HepG2 (cell line): Measurements from ENCODE around the gene IPPK. TPM values are rescaled to one million over a fixed set of nuclear protein-coding genes. Genes with fewer than 3 reads are reported as not detected.

Experiments used
- ELF4 ChIP-seq: sonication (generic); formaldehyde crosslinking; IDR thresholded peaks from 2 replicates; pipeline ENCODE4 v1.5.0; 2020; ENCODE audit warnings: missing genetic modification reagents, mild to moderate bottlenecking, moderate library complexity, borderline replicate concordance
- GABPA ChIP-seq, 2 experiments: IDR thresholded peaks; 2 replicates each; pipeline ENCODE4 v1.6.1; 2011 to 2016; ENCODE audit warnings: low read depth in 2 of 2, low read length in 1 of 2, missing biosample characterization in 1 of 2, missing genetic modification characterization in 1 of 2
- HMGA1 ChIP-seq: sonication (generic); formaldehyde crosslinking; conservative IDR thresholded peaks from 2 replicates; pipeline ENCODE4 v1.4.0; 2020; ENCODE audit warnings: missing genetic modification reagents
- HOXA3 ChIP-seq: sonication (generic); formaldehyde crosslinking; IDR thresholded peaks from 2 replicates; pipeline ENCODE4 v1.5.0; 2020; ENCODE audit warnings: missing genetic modification reagents
- KDM1A ChIP-seq: IDR thresholded peaks from 2 replicates; pipeline ENCODE4 v1.6.1; 2016; ENCODE audit warnings: missing compliant biosample characterization
- NR2C2 ChIP-seq: sonication (generic); formaldehyde crosslinking; IDR thresholded peaks from 2 replicates; pipeline ENCODE4 v1.4.0; 2020; ENCODE audit warnings: missing genetic modification reagents, mild to moderate bottlenecking, moderate library complexity, borderline replicate concordance
- POLR2AphosphoS5 ChIP-seq: IDR thresholded peaks from 2 replicates; pipeline ENCODE4 v1.6.1; 2012; ENCODE audit warnings: low read depth, low read length
- SNAPC2 ChIP-seq: sonication (generic); formaldehyde crosslinking; IDR thresholded peaks from 2 replicates; pipeline ENCODE4 v1.8.1; 2022; ENCODE audit warnings: mild to moderate bottlenecking, missing genetic modification reagents
- TEAD3 ChIP-seq: optimal IDR thresholded peaks from 2 replicates; pipeline ENCODE3; 2016; ENCODE audit warnings: borderline replicate concordance
- TP53 ChIP-seq: sonication (generic); formaldehyde crosslinking; conservative IDR thresholded peaks from 2 replicates; pipeline ENCODE4 v1.4.0; 2020; ENCODE audit warnings: missing genetic modification reagents
- ZMYM3 ChIP-seq: sonication (generic); formaldehyde crosslinking; IDR thresholded peaks from 2 replicates; pipeline ENCODE4 v1.5.1; 2020; ENCODE audit warnings: mild to moderate bottlenecking, missing genetic modification reagents
- ZNF572 ChIP-seq: sonication (generic); formaldehyde crosslinking; IDR thresholded peaks from 2 replicates; pipeline ENCODE4 v1.5.1; 2020; ENCODE audit warnings: mild to moderate bottlenecking, missing genetic modification reagents
- ZNF768 ChIP-seq: sonication (generic); formaldehyde crosslinking; IDR thresholded peaks from 2 replicates; pipeline ENCODE4 v1.4.0; 2020; ENCODE audit warnings: missing genetic modification reagents
- ZNF781 ChIP-seq: sonication (generic); formaldehyde crosslinking; IDR thresholded peaks from 2 replicates; pipeline ENCODE4 v1.5.1; 2020; ENCODE audit warnings: borderline replicate concordance, mild to moderate bottlenecking, missing genetic modification reagents; ENCODE audit errors: not compliant biosample characterization
- ZNF792 ChIP-seq: IDR thresholded peaks from 2 replicates; pipeline ENCODE4 v1.6.1; 2016
- polyA plus RNA-seq, 8 experiments: library from polyadenylated mRNA; depleted of rRNA in 3 of 8; stranded (reverse) in 7 of 8; unstranded in 1 of 8; fragments of >200 nt; fragmentation: Illumina TruSeq in 4 of 8; extraction: Trizol in 4 of 8; gene quantifications; 2 replicates each; pipeline versions ENCODE4 v1.2.1 to v1.2.3, GENCODE V29; 2011 to 2016; ENCODE audit warnings: low read depth in 4 of 8, missing spikeins in 1 of 8, mixed read lengths in 1 of 8; ENCODE audit not compliant: insufficient read depth in 1 of 8
- total RNA-seq, 5 experiments: library from RNA; depleted of rRNA; stranded (reverse); fragments of >200 nt; fragmentation: Illumina TruSeq; extraction: Trizol; gene quantifications; 2 replicates each; pipeline ENCODE4 v1.2.3, GENCODE V29; 2016; ENCODE audit warnings: low read depth in 1 of 5
- TF ChIP-seq, protein P1 (sequence below), 2 experiments: IDR thresholded peaks; 2 replicates each; pipeline ENCODE4 v1.6.1; 2011 to 2012; ENCODE audit warnings: low read length in 2 of 2, borderline replicate concordance in 1 of 2, low read depth in 1 of 2, mild to moderate bottlenecking in 1 of 2, moderate library complexity in 1 of 2
- TF ChIP-seq, protein P2 (sequence below): sonication (generic); formaldehyde crosslinking; IDR thresholded peaks from 2 replicates; pipeline ENCODE4 v1.4.0; 2020; ENCODE audit warnings: mild to moderate bottlenecking, missing genetic modification reagents
- TF ChIP-seq, protein P3 (sequence below): sonication (generic); formaldehyde crosslinking; IDR thresholded peaks from 2 replicates; pipeline ENCODE4 v1.8.1; 2023; ENCODE audit warnings: mild to moderate bottlenecking, missing genetic modification reagents

IPPK gene
- total and polyA plus RNA-seq, 2 of the 13 experiments (the other 11 are each of a cell fraction or from before 2014, with no cell fraction given), result 9.9 to 14.1 TPM

DNA sequence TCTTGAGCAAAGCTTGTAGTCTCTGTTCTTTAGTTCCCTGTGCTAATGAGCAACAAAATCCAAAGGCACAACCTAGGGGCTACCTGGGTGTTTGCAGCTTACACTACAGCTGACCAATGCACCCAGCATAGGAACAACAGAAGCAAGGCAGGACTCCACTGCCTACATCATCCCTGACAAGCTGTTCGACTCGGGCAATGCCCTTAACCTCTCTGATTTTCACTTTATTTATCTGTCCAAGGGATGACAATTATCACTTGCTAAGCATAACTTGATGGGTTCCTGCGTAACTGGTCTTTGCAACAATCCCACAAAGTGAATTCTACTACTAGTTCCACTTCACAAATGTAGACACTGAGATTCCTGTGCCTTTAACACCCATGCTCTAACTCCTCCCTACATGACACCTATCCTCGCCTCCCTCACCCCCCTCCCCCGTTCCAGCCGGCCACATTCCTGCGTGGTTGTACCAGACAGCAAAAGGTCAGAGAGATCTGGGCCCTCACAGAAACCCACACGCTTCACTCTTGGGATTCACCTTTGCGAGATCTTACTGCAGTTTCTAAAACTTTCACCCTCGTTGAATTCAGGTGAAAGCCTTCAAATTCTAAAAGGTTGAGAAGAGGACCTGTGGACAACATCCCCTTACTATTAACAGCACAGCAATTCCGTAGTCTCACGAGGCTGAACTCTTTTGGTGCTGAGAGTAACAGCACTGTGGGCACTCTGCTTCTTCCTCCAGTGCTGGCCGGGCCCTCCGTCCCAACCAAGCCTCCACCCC lies 995 bp downstream of the IPPK start (continued):
- TF ChIP-seq HOXA3 (CRISPR knock-in tag) (no peak), POLR2AphosphoS5 (peak; percentile 60), ZNF781 (CRISPR knock-in tag) (no peak), SNAPC2 (0 out of 2 replicates have a peak, but pooled peaks have one; percentile 36), GABPA (IDR thresholded peaks at IDR 0.05; ENCODE audit: low read depth, low read length) (no peak), GABPA (CRISPR knock-in tag; IDR thresholded peaks at IDR 0.05; ENCODE audit: low read depth) (peak; percentile 32; the same call in 1 of the 2 replicates), TP53 (CRISPR knock-in tag) (no peak), ZNF768 (peak; percentile 91), ZMYM3 (CRISPR knock-in tag) (peak; percentile 86), NR2C2 (no peak), HMGA1 (CRISPR knock-in tag) (no peak), ZNF792 (CRISPR knock-in tag) (no peak), ZNF572 (CRISPR knock-in tag) (no peak), ELF4 (no peak), KDM1A (CRISPR knock-in tag) (peak; percentile 62; the same call in 1 of the 2 replicates), TEAD3 (CRISPR knock-in tag) (peak; percentile 33)
- TF ChIP-seq, protein P1, sequence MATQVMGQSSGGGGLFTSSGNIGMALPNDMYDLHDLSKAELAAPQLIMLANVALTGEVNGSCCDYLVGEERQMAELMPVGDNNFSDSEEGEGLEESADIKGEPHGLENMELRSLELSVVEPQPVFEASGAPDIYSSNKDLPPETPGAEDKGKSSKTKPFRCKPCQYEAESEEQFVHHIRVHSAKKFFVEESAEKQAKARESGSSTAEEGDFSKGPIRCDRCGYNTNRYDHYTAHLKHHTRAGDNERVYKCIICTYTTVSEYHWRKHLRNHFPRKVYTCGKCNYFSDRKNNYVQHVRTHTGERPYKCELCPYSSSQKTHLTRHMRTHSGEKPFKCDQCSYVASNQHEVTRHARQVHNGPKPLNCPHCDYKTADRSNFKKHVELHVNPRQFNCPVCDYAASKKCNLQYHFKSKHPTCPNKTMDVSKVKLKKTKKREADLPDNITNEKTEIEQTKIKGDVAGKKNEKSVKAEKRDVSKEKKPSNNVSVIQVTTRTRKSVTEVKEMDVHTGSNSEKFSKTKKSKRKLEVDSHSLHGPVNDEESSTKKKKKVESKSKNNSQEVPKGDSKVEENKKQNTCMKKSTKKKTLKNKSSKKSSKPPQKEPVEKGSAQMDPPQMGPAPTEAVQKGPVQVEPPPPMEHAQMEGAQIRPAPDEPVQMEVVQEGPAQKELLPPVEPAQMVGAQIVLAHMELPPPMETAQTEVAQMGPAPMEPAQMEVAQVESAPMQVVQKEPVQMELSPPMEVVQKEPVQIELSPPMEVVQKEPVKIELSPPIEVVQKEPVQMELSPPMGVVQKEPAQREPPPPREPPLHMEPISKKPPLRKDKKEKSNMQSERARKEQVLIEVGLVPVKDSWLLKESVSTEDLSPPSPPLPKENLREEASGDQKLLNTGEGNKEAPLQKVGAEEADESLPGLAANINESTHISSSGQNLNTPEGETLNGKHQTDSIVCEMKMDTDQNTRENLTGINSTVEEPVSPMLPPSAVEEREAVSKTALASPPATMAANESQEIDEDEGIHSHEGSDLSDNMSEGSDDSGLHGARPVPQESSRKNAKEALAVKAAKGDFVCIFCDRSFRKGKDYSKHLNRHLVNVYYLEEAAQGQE (IDR thresholded peaks at IDR 0.05; ENCODE audit: borderline replicate concordance in 1 of 2, low read depth in 1 of 2, low read length in 2 of 2), result no peak
- TF ChIP-seq, protein P2, sequence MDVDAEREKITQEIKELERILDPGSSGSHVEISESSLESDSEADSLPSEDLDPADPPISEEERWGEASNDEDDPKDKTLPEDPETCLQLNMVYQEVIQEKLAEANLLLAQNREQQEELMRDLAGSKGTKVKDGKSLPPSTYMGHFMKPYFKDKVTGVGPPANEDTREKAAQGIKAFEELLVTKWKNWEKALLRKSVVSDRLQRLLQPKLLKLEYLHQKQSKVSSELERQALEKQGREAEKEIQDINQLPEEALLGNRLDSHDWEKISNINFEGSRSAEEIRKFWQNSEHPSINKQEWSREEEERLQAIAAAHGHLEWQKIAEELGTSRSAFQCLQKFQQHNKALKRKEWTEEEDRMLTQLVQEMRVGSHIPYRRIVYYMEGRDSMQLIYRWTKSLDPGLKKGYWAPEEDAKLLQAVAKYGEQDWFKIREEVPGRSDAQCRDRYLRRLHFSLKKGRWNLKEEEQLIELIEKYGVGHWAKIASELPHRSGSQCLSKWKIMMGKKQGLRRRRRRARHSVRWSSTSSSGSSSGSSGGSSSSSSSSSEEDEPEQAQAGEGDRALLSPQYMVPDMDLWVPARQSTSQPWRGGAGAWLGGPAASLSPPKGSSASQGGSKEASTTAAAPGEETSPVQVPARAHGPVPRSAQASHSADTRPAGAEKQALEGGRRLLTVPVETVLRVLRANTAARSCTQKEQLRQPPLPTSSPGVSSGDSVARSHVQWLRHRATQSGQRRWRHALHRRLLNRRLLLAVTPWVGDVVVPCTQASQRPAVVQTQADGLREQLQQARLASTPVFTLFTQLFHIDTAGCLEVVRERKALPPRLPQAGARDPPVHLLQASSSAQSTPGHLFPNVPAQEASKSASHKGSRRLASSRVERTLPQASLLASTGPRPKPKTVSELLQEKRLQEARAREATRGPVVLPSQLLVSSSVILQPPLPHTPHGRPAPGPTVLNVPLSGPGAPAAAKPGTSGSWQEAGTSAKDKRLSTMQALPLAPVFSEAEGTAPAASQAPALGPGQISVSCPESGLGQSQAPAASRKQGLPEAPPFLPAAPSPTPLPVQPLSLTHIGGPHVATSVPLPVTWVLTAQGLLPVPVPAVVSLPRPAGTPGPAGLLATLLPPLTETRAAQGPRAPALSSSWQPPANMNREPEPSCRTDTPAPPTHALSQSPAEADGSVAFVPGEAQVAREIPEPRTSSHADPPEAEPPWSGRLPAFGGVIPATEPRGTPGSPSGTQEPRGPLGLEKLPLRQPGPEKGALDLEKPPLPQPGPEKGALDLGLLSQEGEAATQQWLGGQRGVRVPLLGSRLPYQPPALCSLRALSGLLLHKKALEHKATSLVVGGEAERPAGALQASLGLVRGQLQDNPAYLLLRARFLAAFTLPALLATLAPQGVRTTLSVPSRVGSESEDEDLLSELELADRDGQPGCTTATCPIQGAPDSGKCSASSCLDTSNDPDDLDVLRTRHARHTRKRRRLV (CRISPR knock-in tag), result no peak
- TF ChIP-seq, protein P3, sequence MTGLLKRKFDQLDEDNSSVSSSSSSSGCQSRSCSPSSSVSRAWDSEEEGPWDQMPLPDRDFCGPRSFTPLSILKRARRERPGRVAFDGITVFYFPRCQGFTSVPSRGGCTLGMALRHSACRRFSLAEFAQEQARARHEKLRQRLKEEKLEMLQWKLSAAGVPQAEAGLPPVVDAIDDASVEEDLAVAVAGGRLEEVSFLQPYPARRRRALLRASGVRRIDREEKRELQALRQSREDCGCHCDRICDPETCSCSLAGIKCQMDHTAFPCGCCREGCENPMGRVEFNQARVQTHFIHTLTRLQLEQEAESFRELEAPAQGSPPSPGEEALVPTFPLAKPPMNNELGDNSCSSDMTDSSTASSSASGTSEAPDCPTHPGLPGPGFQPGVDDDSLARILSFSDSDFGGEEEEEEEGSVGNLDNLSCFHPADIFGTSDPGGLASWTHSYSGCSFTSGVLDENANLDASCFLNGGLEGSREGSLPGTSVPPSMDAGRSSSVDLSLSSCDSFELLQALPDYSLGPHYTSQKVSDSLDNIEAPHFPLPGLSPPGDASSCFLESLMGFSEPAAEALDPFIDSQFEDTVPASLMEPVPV, result 0 out of 2 replicates have a peak, but pooled peaks have one; percentile 32
- TF ChIP-seq, all 625 proteins: peak for 16
